KBM-7 (cell line): ENCODE measurements around the gene STK11.
A peak's percentile ranks its signal among the peaks of the same experiment; 100 is the strongest.

Source experiments
- DNase-seq: peaks from one replicate; pipeline ENCODE4 v3.0.0-alpha.2; 2015
- in situ Hi-C: fragments of 300-500 bp; cut with MboI; formaldehyde crosslinking; loops from 2 replicates; pipeline ENCODE4 v1.14.3; 2020; ENCODE audit warnings: low sequenced_read_pairs, low pct_unique_long_range_greater_than_20kb, mixed read lengths

Gene STK11

GRCh38 chr19:1205114-1206099, at the start of gene STK11:
Gene STK11 (plus strand): TSS chr19:1205778. CDS start chr19:1206914, 1,136 bp downstream.
- DNase-seq = peak; percentile 97
- in situ Hi-C loops = no loop called here

- in situ Hi-C loops = no loop called here
Measured at GRCh38 chr19:1156305-1156801, 49.2 kb upstream of the STK11 start.

GRCh38 chr19:1156830-1157615, 48.6 kb upstream of the STK11 start:
- no peak for DNase-seq
- in situ Hi-C loops = no loop called here

More at GRCh38 chr19:1156305-1156801, 49.2 kb upstream of the STK11 start:
- no peak for DNase-seq

GRCh38 chr19:1157931-1158884, 47.4 kb upstream of the STK11 start:
- in situ Hi-C loops = no loop called here
- DNase-seq = no peak

GRCh38 chr19:1158885-1159448, 46.6 kb upstream of the STK11 start:
- in situ Hi-C loops = no loop called here

GRCh38 chr19:1159864-1160595, 45.5 kb upstream of the STK11 start:
- in situ Hi-C loops = no loop called here
- no peak for DNase-seq

More at GRCh38 chr19:1158885-1159448, 46.6 kb upstream of the STK11 start:
- no peak for DNase-seq

- no peak for DNase-seq
Measured at GRCh38 chr19:1161716-1162115, 43.9 kb upstream of the STK11 start.

GRCh38 chr19:1162404-1163282, 42.9 kb upstream of the STK11 start:
- no peak for DNase-seq
- in situ Hi-C loops = no loop called here

More at GRCh38 chr19:1161716-1162115, 43.9 kb upstream of the STK11 start:
- in situ Hi-C loops = no loop called here

- DNase-seq = no peak
- in situ Hi-C loops = no loop called here
Measured at GRCh38 chr19:1163283-1163933, 42.2 kb upstream of the STK11 start.

GRCh38 chr19:1163934-1164683, 41.5 kb upstream of the STK11 start:
- DNase-seq = no peak
- in situ Hi-C loops = no loop called here

GRCh38 chr19:1164684-1165531, 40.7 kb upstream of the STK11 start:
- DNase-seq = no peak
- in situ Hi-C loops = no loop called here

- DNase-seq = no peak
- in situ Hi-C loops = no loop called here
Measured at GRCh38 chr19:1166872-1167573, 38.6 kb upstream of the STK11 start.

GRCh38 chr19:1167687-1168571, 37.6 kb upstream of the STK11 start:
- no peak for DNase-seq
- in situ Hi-C loops = no loop called here
